ENCODE results near the gene PJA2.

DNA sequence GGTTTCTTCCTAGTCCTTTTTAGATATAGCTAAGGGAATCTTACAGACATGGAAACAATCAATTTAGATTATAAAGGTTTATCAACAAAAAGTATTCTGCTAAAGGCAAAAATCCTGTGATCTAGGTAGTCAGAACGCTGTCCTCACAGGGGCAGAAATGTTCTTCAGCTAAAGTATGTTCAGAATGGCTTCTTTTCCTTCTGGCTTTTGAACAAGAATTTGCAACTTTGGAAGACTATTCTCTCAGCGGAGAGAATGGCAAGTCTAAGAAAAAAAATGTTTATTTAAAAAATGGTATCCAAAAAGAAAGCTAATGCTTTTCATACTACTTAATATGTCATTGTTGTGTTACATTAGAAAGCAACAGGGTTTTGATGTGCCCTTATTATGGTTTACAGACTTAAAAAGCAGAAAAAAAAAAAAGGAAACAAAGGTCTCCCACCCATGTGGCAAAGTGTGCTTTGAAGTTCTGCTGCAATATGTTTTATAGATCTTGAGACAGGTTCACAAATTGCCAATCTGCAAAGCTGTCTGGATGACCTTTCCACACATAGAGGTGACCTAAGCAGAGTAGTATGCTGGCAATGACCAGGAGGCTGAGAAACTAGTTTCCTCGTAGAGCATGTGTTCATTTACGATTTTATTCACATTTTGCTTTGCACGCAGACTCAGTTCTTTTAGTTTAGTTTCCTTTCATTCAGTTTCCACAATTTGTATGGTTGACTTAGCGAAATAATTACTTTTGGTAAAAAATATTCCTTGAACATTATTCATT lies 45.1 kb upstream of the PJA2 start:
- TF ChIP-seq, protein P1, sequence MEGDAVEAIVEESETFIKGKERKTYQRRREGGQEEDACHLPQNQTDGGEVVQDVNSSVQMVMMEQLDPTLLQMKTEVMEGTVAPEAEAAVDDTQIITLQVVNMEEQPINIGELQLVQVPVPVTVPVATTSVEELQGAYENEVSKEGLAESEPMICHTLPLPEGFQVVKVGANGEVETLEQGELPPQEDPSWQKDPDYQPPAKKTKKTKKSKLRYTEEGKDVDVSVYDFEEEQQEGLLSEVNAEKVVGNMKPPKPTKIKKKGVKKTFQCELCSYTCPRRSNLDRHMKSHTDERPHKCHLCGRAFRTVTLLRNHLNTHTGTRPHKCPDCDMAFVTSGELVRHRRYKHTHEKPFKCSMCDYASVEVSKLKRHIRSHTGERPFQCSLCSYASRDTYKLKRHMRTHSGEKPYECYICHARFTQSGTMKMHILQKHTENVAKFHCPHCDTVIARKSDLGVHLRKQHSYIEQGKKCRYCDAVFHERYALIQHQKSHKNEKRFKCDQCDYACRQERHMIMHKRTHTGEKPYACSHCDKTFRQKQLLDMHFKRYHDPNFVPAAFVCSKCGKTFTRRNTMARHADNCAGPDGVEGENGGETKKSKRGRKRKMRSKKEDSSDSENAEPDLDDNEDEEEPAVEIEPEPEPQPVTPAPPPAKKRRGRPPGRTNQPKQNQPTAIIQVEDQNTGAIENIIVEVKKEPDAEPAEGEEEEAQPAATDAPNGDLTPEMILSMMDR (IDR thresholded peaks at IDR 0.05 in 8 of 11, conservative IDR thresholded peaks at IDR 0.05 in 3 of 11) = no peak
- TF ChIP-seq POLR2A (IDR thresholded peaks at IDR 0.05) = no peak
